G401 (cell line): ENCODE measurements around the gene BMPER. TPM values are rescaled to one million over a fixed set of nuclear protein-coding genes. Genes with fewer than 3 reads are reported as not detected.
A peak's percentile ranks its signal among the peaks of the same experiment; 100 is the strongest.

Experiments
- DNase-seq: peaks from one replicate; pipeline ENCODE4 v3.0.0-alpha.2; 2015; ENCODE audit warnings: low spot score
- in situ Hi-C: cut with HindIII; loops from 2 replicates; pipeline ENCODE4 v1.10.0; 2016; ENCODE audit warnings: low sequenced_read_pairs, mixed read lengths
- total RNA-seq: library from RNA; depleted of rRNA; stranded (reverse); fragments of >200 nt; shearing (Covaris generic); gene quantifications from 2 replicates; pipeline ENCODE4 v1.2.3, GENCODE V29; 2014

The BMPER gene
- total RNA-seq, 1 experiment from 2014 or later, result not detected

GRCh38 chr7:33996899-33997298 lies 91.6 kb downstream of the BMPER start:
- in situ Hi-C loops, result no loop called here
- no peak for DNase-seq

- no peak for DNase-seq
- in situ Hi-C loops, result no loop called here
Measured at GRCh38 chr7:33998476-33998875, 93.1 kb downstream of the BMPER start.

GRCh38 chr7:34011017-34011695 lies 105.8 kb downstream of the BMPER start:
- in situ Hi-C loops, result no loop called here
- no peak for DNase-seq

- in situ Hi-C loops, result no loop called here
- DNase-seq, result no peak
Measured at GRCh38 chr7:34011696-34012095, 106.4 kb downstream of the BMPER start.

- in situ Hi-C loops, result no loop called here
- DNase-seq, result no peak
Measured at GRCh38 chr7:34013421-34013820, 108.1 kb downstream of the BMPER start.

- in situ Hi-C loops, result no loop called here
- DNase-seq, result peak; percentile 98
Measured at GRCh38 chr7:34015651-34016050, 110.3 kb downstream of the BMPER start.

GRCh38 chr7:34016876-34017275 lies 111.5 kb downstream of the BMPER start:
- in situ Hi-C loops, result no loop called here
- DNase-seq, result peak; percentile 86

- DNase-seq, result no peak
- in situ Hi-C loops, result no loop called here
Measured at GRCh38 chr7:34019301-34019790, 114.0 kb downstream of the BMPER start.

- DNase-seq, result no peak
- in situ Hi-C loops, result no loop called here
Measured at GRCh38 chr7:34022626-34023025, 117.3 kb downstream of the BMPER start.

- in situ Hi-C loops, result no loop called here
- DNase-seq, result no peak
Measured at GRCh38 chr7:34025600-34025999, 120.3 kb downstream of the BMPER start.

- in situ Hi-C loops, result no loop called here
- no peak for DNase-seq
Measured at GRCh38 chr7:34026481-34027190, 121.3 kb downstream of the BMPER start.

- in situ Hi-C loops, result no loop called here
- DNase-seq, result no peak
Measured at GRCh38 chr7:34031156-34031555, 125.8 kb downstream of the BMPER start.

GRCh38 chr7:34034728-34035127 lies 129.4 kb downstream of the BMPER start:
- in situ Hi-C loops, result no loop called here
- DNase-seq, result no peak

- DNase-seq, result no peak
- in situ Hi-C loops, result no loop called here
Measured at GRCh38 chr7:34036051-34036920, 130.9 kb downstream of the BMPER start.

GRCh38 chr7:34036972-34037792 lies 131.8 kb downstream of the BMPER start:
- in situ Hi-C loops, result no loop called here

GRCh38 chr7:34038816-34039470 lies 133.6 kb downstream of the BMPER start:
- DNase-seq, result no peak

More at GRCh38 chr7:34036972-34037792, 131.8 kb downstream of the BMPER start:
- no peak for DNase-seq

GRCh38 chr7:34041707-34042106 lies 136.4 kb downstream of the BMPER start:
- DNase-seq, result no peak
- in situ Hi-C loops, result no loop called here

More at GRCh38 chr7:34038816-34039470, 133.6 kb downstream of the BMPER start:
- in situ Hi-C loops, result no loop called here

GRCh38 chr7:34042406-34042805 lies 137.1 kb downstream of the BMPER start:
- DNase-seq, result no peak
- in situ Hi-C loops, result no loop called here
